AML-193 (cell line): ENCODE results near the gene PITPNC1.
"Not testable (repeated sequence)": the region's sequence is repeated elsewhere in the genome, so short reads cannot be mapped to it uniquely, and the experiment has no call there.

Experiments
- DNase-seq, 2 experiments: peaks; one replicate each; lab custom pipeline; 2025; lab: John Stamatoyannopoulos, UW

PITPNC1 gene

DNA sequence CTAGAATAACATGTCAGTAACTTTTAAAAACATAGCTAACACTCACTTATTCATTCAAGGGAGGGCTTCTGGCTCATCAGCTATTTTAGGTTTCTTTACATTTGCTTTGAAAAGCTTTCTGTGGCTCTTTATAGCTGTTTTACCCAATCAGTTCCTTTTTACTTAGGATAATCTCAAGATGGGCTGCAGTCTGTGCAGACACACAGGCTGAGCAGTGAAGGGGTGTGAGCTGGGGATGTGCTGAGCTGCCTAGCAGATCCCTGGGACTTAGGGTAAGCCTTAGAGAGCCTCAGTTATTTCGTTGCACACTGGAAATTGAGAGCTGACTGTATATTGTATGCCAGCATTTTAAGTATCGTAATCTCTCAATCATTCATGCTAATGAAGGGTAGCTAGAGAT lies 310.4 kb downstream of the PITPNC1 start:
- no peak for DNase-seq

DNA sequence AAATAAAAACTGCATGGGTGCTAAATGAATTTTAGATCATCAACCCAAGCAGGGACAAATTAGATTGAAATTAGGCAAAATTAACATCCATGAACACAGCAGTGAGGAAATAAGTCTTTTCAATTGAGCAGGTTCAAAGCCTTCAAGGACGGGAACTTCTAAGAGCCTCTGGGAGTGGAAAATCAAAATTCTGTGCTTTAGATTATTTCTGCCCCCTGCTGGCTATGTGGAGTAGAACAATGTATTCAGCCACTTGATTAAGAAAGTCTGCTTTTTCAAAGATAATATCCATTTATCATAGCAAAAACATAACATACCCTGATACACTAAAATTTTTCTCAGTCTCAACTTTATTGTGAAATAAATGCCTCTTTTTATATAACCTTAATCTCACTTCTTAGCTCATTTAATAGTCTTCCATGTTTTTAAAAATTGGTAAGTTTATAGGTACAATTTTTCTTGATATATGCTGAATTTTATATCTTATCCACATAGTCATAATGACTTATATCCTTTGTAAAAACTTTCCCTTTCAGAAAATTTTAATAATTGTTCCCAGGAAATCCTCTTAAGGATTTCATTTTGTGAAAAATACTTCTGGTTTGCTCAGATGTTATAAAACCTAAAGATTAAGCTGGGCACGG lies 312.6 kb downstream of the PITPNC1 start:
- DNase-seq = peak; percentile 66 to 72

DNA sequence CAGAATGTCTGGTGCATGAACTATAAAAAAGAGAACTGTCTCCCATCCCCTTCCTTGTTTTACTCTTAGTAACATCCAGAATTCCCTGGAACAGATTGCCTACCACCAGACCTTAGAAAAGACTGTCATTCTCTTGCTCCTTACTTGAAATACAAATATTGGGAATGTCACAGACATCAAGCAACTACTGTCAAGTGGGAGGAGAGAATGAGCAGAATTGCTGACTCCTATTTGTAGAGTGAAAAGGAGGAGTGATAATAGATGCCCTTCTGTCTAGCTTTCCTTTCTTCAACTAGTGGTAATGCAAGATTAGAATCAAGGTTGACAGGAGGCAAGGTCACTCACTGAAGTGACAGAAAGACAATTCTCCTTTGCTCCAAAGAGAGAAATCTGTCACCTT lies 316.7 kb downstream of the PITPNC1 start:
- no peak for DNase-seq

DNA sequence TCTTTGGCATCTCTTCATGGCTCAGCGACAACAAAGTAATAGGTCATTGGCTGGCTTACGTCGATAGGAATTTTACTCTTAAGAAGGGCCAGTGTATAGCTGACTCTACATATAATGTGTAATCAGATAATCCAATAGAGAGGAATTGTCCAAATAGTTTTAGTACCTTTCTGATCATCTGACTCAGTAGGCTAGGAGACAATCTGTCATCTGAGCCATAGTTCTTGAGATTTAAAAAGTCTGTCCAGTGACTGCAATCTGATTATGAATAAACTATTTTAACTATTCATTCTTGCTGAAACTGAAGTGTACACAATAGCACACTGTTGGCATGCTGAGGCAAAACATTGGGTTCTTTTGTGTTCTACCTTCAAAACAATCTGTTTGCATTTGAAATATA lies 319.3 kb downstream of the PITPNC1 start:
- no peak for DNase-seq

DNA sequence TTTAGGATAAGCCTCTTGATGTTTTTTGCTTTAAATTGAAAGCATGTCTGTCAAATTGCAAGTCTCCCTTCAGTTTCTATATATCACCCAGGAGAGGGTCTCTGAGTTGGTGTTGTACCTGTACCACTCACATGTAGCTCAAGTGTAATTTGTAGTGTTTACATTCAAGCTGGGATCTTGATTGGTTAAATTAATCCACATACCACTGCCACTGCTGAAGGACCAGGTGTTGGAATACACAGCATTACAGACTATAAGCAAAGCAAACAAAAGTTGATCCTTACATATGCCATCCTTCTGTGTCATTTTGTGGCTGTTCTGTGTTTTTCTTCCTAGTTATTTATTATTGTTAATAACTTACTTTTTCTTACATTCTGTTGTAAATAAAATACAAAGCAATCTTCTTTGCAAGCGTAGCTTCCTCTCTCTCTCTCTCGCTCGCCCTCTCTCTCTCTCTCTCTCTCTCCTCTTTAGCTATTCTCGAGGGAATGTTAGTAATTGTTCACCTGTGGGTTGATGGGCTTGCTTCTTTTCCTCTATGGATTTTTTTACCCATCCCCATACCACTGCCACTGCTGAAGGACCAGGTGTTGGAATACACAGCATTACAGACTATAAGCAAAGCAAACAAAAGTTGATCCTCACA lies 319.9 kb downstream of the PITPNC1 start:
- no peak for DNase-seq

DNA sequence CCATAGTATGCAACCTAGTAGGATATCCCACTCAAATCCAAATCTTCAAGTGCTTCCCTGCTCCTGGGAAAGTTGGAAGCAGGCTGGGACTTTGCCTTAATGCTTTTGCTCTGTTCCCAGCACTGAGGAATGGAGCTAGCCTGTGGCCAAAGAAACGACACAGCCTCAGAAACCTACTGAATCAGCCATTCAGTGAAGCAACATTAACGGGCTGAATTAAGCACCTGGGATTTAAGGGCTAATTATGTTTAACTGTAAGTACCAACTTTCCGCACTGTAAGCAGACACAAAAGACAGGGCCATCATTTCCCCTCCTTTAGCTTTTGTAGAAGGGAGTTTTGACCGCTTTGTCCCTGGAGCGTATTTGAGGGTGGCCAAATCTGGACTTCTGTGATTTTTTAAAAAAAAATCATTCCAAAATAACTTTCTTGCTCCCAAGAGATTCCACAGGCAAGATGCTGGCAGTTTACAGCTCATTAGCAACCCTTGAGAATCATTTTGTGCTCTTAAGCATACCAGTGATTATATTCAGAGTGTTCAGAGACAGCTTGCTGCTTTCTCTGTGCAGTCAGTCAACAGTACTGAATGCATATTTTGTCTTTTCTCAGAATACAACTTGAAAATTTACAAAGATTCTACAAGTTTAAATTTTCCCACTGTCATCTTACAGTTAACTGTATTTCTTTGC lies 323.1 kb downstream of the PITPNC1 start:
- no peak for DNase-seq

DNA sequence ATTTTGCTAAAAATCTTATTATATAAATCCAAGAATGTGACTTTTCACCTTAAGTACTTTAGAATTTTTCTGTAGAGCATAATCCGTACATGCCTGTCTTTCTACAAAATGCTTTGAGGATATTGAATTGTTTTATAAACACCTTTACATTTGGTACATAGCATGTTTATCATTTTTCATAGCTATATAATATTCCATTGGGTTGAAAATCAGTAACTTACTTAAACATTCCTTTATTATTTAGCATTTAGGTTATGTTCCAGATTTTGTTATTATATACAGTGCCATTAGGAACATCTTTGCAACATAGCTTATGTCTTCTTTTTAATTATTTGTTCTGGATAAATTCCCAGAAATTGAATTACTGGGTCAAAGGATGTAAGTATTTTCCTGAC lies 323.6 kb downstream of the PITPNC1 start:
- DNase-seq = no peak

DNA sequence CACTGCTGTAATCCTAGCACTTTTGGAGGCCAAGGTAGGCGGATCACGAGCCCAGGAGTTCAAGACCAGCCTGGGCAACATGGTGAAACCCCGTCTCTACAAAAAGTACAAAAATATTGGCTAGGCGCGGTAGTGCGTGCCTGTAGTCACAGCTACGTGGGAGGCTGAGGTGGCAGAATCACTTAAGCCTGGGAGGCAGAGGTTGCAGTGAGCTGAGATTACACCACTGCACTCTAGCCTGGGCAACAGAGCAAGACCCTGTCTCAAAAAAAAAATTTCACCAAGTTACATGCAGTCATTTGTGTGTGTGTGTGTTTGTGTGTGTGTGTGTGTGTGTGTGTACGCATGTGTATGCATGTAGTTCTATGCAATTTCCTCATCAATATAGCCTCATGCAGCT lies 325.8 kb downstream of the PITPNC1 start:
- not testable (repeated sequence) for DNase-seq

DNA sequence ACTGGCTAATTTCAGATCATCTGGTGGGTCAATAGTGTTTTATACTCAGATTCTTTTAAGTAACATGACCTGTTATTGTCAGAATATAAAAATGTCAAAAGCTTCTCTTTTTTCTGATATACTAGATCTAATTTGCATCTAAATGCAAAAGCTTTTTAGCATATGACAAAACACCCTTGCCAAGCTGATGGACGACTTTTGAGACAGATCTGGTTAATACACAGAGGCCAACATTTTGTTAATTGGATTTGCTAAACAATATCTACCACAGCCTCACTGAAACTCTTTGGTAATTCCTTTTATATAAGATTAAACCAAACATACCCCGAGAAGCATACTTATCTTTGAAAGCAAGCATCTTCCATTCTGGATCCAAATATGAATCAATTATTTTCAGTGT lies 330.4 kb downstream of the PITPNC1 start:
- DNase-seq = no peak

DNA sequence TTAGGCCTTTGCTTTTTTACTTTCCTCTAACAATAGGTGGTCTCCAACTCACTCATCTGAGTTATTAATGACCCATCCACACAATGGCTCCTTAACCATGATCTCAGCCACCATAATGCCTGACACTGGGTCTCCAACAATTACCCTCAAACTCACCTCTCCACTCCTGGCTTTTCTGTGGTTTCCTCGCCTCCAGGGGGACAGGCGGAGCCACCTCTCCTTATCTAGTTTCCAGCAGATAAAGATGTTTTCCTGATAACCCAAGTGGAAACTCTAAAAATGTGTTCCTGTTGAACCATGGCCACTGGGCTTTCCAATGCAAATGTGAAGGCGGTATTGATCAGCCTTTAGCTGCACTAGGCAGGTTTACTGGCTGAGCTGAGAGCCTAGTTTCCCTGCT lies 331.3 kb downstream of the PITPNC1 start:
- no peak for DNase-seq

DNA sequence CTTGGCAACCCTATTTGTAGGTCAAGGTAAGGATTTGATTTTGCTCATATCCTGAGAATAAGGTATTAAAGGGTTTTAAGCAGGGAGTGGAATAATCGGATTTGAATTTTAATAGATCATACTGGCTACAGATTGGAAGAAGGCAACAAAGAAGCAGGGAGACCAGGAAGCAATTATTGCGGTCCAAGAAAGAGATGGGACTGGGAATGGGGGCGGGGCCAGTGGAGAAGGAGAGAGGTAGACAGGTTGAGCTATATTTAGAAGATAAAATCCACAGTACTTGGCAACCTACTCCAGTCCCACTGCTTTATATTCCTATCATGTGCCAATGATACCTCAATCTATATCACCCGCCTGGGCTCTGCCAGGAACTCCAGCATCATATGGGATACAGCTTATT lies 334.8 kb downstream of the PITPNC1 start:
- DNase-seq = no peak

DNA sequence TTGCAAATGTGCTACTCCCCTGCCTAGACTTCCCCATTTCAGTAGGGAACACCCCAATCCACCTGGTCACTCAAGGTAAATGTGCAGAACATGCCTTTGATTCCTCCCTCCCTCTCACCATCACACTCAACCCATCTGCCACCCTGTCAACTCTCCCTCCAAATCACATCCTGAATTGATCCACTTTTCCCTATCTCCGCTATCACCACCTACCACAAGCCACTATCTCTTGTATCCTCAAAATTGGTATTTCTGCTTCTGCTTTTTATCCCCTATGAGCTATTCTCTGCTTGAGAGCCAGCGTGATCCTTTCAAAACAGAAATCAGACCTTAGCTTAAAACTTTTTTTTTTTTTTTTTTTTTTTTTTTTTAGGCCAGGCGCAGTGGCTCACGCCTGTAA lies 335.3 kb downstream of the PITPNC1 start:
- DNase-seq = no peak

DNA sequence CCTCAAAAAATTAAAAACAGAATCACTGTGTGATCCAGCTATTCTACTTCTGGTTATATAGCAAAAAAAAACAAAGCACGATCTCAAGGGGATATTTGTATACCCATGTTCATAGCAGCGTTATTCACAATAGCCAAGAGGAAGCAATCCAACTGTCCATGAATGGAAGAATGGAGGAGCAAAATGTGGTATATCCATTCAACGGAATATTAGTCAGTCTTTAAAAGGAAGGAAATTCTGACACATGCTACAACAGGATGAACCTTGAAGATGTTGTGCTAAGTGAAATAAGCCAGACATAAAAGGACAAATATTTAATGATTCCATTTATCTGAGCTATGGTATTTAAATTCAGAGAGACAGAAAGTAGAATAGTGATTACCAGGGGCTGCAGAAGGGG lies 336.1 kb downstream of the PITPNC1 start:
- DNase-seq = no peak

DNA sequence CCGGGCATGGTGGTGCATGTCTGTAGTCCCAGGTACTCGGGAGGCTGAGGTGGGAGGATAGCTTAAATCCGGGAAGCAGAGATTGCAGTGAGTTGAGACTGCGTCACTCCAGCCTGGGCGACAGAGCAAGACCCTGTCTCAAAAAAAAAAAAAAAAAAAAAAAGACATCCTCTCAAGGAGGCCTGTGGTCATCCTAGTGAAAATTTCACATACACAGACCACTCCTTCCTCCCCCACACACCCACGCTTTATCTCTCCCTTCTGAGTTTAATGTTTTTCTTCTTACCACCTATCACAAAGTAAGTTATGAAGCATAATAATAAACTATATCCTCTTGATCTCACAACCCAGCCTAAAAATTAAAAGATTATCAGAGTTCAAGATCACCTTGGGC lies 339.3 kb downstream of the PITPNC1 start:
- DNase-seq = no peak

DNA sequence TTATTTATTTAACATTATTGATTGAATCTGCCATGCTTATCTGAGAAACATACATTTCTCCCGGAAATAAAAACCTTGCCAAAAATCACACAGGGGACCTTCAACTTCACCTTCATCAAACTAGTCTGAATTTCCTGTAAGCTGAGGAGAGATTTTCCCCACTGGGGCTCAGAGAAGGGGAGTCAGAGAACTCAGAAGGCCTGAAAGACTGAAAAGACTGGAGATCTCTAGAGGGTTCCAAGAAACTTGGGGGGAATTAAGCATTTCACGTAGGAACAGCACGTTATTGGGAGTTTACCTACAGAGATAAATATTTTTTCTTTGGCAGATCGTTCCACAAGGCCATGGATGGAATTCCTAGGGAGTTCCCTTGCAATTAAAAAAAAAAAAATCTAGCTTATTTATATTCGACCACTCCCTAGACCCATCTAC lies 340.1 kb downstream of the PITPNC1 start:
- DNase-seq = no peak

DNA sequence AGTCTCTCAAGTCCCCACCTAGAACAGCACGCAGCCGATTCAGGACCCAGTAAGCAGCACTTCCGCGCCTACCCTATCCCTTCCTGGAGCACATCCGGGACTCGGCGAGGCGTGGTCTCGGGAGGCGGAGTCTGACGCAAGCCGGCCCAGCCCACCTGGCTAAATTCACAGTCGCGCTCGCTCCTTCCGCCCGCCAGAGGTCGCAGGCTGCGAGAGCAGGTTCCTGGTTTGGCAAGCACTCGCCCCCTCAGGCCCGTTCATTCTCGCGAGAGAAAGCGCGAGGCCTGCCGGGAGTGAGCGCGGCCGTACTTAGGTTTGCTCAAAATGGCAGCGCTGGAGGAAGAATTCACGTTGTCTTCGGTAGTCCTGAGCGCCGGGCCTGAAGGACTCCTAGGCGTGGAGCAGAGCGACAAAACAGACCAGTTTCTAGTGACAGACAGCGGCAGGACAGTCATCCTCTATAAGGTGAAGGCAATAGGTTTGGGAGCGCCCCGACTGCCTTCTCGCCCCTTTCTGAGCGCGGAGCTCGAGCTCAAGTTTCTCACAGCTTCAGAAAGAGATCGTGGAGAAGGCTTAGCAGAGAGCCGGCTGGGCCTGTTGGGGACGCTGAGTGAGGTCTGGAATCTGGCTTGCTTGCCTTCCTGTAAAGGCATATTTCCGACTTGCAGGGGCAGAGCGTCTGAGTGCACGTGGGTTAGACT lies 340.7 kb downstream of the PITPNC1 start, which contains the start of gene NOL11:
NOL11 (plus strand) TSS at position 313 of the 701 bp plus-strand sequence; CDS start at position 325, 12 bp downstream.
- DNase-seq = peak; percentile 99

DNA sequence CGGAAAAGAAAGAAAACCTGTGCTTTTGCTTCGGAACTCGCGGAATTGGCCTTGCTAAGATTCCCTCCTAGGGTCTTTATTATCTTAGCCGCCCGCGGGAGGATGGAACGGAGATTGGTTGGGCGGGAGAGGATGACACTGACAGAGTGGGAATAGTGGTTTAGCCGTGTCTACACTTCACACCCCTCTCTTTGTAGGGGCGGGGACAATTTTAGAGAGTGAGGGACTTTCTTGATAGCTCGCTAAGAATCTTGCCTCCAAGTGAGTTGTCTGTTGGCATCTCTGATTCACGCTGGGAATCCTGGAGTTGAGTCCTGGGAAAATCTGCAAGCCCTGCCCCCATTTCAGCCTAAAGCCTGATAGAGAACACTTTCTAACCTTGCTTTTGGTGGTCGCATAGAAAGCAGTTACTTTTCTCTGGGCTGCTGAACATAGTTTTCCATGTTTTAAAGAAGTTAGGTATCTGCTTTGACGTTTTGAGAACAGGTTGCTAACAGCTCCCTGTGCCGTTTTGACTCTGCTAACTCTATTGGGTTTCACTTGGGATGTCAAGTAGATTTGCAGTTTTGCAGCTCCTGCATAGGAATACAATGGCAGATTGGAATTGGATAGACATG lies 341.4 kb downstream of the PITPNC1 start:
- peak in 1 of 2 experiments; percentile 55 for DNase-seq

DNA sequence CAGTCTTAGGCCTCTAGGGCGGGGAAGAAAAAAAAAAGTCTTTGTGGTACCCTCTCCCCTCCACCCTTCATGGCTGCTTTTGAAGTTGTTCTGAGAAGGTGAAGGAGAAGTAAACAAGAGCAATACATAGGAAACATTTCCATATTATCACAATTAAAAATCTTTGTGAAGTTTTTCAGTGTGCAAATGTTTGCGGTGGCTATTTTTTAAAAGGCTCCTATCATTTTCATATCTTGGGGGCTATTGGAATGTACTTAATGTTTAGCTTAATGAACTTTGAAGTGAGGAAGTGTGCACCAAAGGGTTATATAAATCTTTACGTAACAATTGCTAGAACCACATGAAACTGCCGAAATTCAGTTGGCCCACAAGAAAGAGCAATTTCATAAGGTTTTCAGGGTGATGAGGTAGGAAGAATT lies 348.3 kb downstream of the PITPNC1 start:
- DNase-seq = peak in 1 of 2 experiments; percentile 13

DNA sequence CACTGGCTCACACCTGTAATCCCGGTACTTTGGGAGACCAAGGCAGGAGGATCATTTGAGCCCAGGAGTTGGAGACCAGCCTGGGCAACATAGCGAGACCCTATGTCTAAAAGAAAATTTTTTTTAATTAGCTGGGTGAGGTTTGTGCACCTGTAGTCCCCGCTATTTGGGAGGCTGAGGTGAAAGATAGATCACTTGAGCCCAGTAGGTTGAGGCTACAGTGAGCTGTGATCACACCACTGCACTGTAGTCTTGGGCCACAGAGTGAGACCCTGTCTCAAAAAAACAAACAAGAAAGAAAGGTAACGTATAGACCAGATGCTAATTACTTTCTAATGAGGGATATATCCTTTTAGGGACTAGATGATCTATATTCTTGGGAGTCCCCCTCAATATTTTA lies 348.7 kb downstream of the PITPNC1 start:
- DNase-seq = no peak

DNA sequence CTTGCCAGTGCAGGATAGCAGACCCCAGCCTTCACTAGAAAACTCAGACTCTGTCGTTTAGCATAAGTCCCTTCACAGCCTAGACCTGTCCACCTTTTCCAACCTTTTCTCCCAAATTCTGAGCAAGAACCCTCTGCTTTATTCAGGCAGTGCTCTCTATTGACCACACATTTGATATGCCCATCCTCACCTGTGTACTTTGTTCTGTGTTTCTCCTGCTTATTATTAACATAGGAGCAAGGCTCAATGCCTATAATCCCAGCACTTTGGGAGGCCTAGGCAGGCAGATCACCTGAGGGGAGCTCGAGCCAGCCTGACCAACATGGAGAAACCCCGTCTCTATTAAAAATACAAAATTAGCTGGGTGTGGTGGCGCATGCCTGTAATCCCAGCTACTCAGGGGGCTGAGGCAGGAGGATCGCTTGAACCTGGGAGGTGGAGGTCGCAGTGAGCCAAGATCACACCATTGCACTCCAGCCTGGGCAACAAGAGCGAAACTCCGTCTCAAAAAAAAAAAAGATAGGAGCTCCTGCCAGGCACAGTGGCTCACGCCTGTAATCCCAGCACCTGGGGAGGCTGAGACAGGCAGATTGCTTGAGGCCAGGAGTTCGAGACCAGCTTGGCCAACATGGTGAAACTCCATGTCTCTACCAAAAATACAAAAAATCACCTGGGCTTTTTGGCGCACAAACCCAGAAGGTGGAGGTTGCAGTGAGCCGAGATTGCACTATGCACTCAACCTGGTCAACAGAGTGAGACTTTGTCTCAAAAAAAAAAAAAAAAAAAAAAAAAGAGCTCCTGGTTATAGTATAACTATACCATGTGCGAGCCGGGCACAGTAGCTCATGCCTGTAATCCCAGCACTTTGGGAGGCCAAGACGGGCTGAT lies 350.3 kb downstream of the PITPNC1 start:
- DNase-seq = not testable (repeated sequence)

DNA sequence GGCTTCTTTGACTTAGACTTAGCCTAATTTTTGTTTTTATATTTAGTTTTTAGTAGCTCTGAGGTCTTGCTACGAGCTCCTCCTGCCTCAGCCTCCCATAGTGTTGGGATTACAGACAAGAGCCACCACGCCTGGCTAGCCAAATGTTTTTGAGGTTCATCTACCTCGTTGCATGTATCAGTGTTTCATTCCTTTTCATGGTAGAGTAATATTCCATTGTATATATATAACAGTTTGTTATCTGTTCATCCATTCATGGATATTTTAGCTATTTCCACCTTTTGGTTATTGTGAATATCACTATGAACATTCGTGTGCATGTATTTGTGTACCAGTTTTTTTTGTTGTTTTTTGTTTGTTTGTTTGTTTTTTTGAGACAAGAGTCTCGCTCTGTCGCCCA lies 352.8 kb downstream of the PITPNC1 start:
- no peak for DNase-seq
